SK-N-SH (cell line): Measurements from ENCODE around the gene DYNC1H1. TPM values are rescaled to one million over a fixed set of nuclear protein-coding genes. Genes with fewer than 3 reads are reported as not detected.

Source experiments
- CTCF ChIA-PET: fragments of 300-600, 350-600 bp; formaldehyde crosslinking; extraction: SDS; loops from one replicate; lab custom pipeline; 2021; lab: Yijun Ruan, JAX
- POLR2A ChIA-PET: fragments of 350-600 bp; sonication (Branson Sonifier 250); formaldehyde crosslinking; extraction: SDS; loops from one replicate; lab custom pipeline; 2020; ENCODE audit warnings: antibody characterized with exemption, inconsistent platforms; lab: Yijun Ruan, JAX
- DNase-seq: peaks from one replicate; pipeline ENCODE4 v3.0.0; 2012
- H2AFZ ChIP-seq: fragments of 200-600 bp; sonication (generic); 2 replicates; pipeline ENCODE4 v1.8.1; 2016; ENCODE audit warnings: antibody characterized with exemption, mild to moderate bottlenecking, low read depth
- H3F3A ChIP-seq: fragments of 200-600 bp; sonication (generic); replicated peaks from 2 replicates; pipeline ENCODE3; 2016; ENCODE audit warnings: antibody characterized with exemption, mild to moderate bottlenecking; ENCODE audit not compliant: insufficient read depth
- H3K27ac ChIP-seq, 2 experiments: fragments of 200-500 bp in 1 of 2; fragments of 200-600 bp in 1 of 2; sonication (Bioruptor generic) in 1 of 2; sonication (generic), shearing (Covaris generic) in 1 of 2; 2 replicates each; pipeline versions ENCODE4 v1.5.1 to v1.6.1; 2014 to 2016; ENCODE audit warnings: low read depth in 2 of 2, inconsistent platforms in 1 of 2, low read length in 1 of 2, mild to moderate bottlenecking in 1 of 2, mixed read lengths in 1 of 2
- H3K27me3 ChIP-seq: fragments of 200-600 bp; sonication (generic), shearing (Covaris generic); 2 replicates; pipeline ENCODE4 v1.6.1; 2016; ENCODE audit warnings: mixed run types; ENCODE audit not compliant: insufficient read depth
- H3K36me3 ChIP-seq, 2 experiments: fragments of 200-500 bp in 1 of 2; fragments of 200-600 bp in 1 of 2; sonication (Bioruptor generic) in 1 of 2; sonication (generic) in 1 of 2; replicated peaks in 1 of 2; 2 replicates each; pipeline versions ENCODE3 to v1.5.1; 2014 to 2016; ENCODE audit warnings: low read length in 1 of 2, mild to moderate bottlenecking in 1 of 2; ENCODE audit not compliant: insufficient read depth in 2 of 2, control insufficient read depth in 1 of 2
- H3K4me1 ChIP-seq, 2 experiments: fragments of 200-500 bp in 1 of 2; fragments of 200-600 bp in 1 of 2; sonication (Bioruptor generic) in 1 of 2; sonication (generic), shearing (Covaris generic) in 1 of 2; 2 replicates each; pipeline versions ENCODE4 v1.5.1 to v1.6.1; 2014 to 2016; ENCODE audit warnings: low read depth in 1 of 2, low read length in 1 of 2, mixed run types in 1 of 2; ENCODE audit not compliant: insufficient read depth in 2 of 2, control insufficient read depth in 1 of 2
- H3K4me2 ChIP-seq: fragments of 200-600 bp; sonication (generic), shearing (Covaris generic); 2 replicates; pipeline ENCODE4 v1.6.1; 2017; ENCODE audit warnings: mixed run types
- H3K4me3 ChIP-seq, 2 experiments: fragments of 200-500 bp in 1 of 2; fragments of 200-600 bp in 1 of 2; sonication (Bioruptor generic) in 1 of 2; sonication (generic), shearing (Covaris generic) in 1 of 2; 2 replicates each; pipeline versions ENCODE4 v1.5.1 to v1.8.1; 2014 to 2016; ENCODE audit warnings: low read depth in 2 of 2, inconsistent platforms in 1 of 2, low read length in 1 of 2, mild to moderate bottlenecking in 1 of 2, mixed read lengths in 1 of 2, moderate library complexity in 1 of 2
- H3K79me2 ChIP-seq: fragments of 200-600 bp; sonication (generic); 2 replicates; pipeline ENCODE4 v1.8.1; 2017; ENCODE audit warnings: mild to moderate bottlenecking; ENCODE audit not compliant: insufficient read depth
- H3K9ac ChIP-seq: fragments of 200-600 bp; sonication (generic); 2 replicates; pipeline ENCODE4 v1.6.1; 2017; ENCODE audit warnings: mixed run types
- H3K9me2 ChIP-seq: fragments of 200-600 bp; sonication (generic); 2 replicates; pipeline ENCODE4 v1.6.1; 2017; ENCODE audit warnings: mixed run types
- H3K9me3 ChIP-seq: fragments of 200-600 bp; sonication (generic); 2 replicates; pipeline ENCODE4 v1.6.1; 2017; ENCODE audit warnings: mixed run types, mild to moderate bottlenecking, moderate library complexity
- H4K20me1 ChIP-seq: fragments of 200-600 bp; sonication (generic); 2 replicates; pipeline ENCODE4 v1.6.1; 2017; ENCODE audit warnings: mild to moderate bottlenecking, mixed run types; ENCODE audit not compliant: insufficient read depth
- ELF1 ChIP-seq: IDR thresholded peaks from 2 replicates; pipeline ENCODE4 v1.4.0; 2012
- FOXJ3 ChIP-seq: sonication (generic); formaldehyde crosslinking; IDR thresholded peaks from 2 replicates; pipeline ENCODE4 v1.5.1; 2020; ENCODE audit warnings: mild to moderate bottlenecking, missing genetic modification reagents
- FOXM1 ChIP-seq: IDR thresholded peaks from 2 replicates; pipeline ENCODE4 v1.4.0; 2012; ENCODE audit warnings: low read depth, mild to moderate bottlenecking
- GATA2 ChIP-seq: sonication (generic); formaldehyde crosslinking; IDR thresholded peaks from 2 replicates; pipeline ENCODE4 v1.5.0; 2020; ENCODE audit warnings: mild to moderate bottlenecking, missing genetic modification reagents
- JUND ChIP-seq: IDR thresholded peaks from 2 replicates; pipeline ENCODE4 v1.4.0; 2012
- MXI1 ChIP-seq: IDR thresholded peaks from 2 replicates; pipeline ENCODE4 v1.6.1; 2012; ENCODE audit warnings: mild to moderate bottlenecking, low read depth, low read length, improper control_type of control experiment
- NRF1 ChIP-seq: IDR thresholded peaks from 2 replicates; pipeline ENCODE4 v1.6.1; 2012; ENCODE audit warnings: low read depth, mild to moderate bottlenecking, low read length
- POLR2AphosphoS5 ChIP-seq: IDR thresholded peaks from 2 replicates; pipeline ENCODE4 v1.6.1; 2012; ENCODE audit warnings: low read depth, low read length
- RAD21 ChIP-seq: IDR thresholded peaks from 2 replicates; pipeline ENCODE4 v1.6.1; 2012; ENCODE audit warnings: mild to moderate bottlenecking, low read length
- RFX5 ChIP-seq: IDR thresholded peaks from 2 replicates; pipeline ENCODE4 v1.6.1; 2012; ENCODE audit warnings: mild to moderate bottlenecking, improper control_type of control experiment, low read length
- SMC3 ChIP-seq: IDR thresholded peaks from 2 replicates; pipeline ENCODE4 v1.6.1; 2012; ENCODE audit warnings: low read depth, low read length, improper control_type of control experiment
- TAF1 ChIP-seq: IDR thresholded peaks from 2 replicates; pipeline ENCODE4 v1.6.1; 2012; ENCODE audit warnings: low read depth, mild to moderate bottlenecking, low read length, moderate library complexity, borderline replicate concordance
- TEAD4 ChIP-seq: IDR thresholded peaks from 2 replicates; pipeline ENCODE4 v1.4.0; 2012; ENCODE audit warnings: mild to moderate bottlenecking, borderline replicate concordance; ENCODE audit not compliant: insufficient read depth
- WGBS: methylation state at CpG from one replicate; pipeline ENCODE4 v1.1.6; 2017; ENCODE audit warnings: low lambda C conversion rate; 5-methylcytosine and 5-hydroxymethylcytosine counted together
- polyA plus RNA-seq, 3 experiments: library from polyadenylated mRNA; depleted of rRNA; stranded (reverse); fragments of >200 nt; gene quantifications; 2 replicates each; pipeline ENCODE4 v1.2.3, GENCODE V29; 2012
- TF ChIP-seq, protein P1 (sequence below): IDR thresholded peaks from 2 replicates; pipeline ENCODE4; 2012
- TF ChIP-seq, protein P2 (sequence below): IDR thresholded peaks from 2 replicates; pipeline ENCODE4 v1.4.0; 2012; ENCODE audit warnings: low read depth, borderline replicate concordance
- TF ChIP-seq, protein P3 (sequence below): fragments of 150-350 bp; IDR thresholded peaks from 2 replicates; pipeline ENCODE4 v1.6.1; 2016; ENCODE audit warnings: mild to moderate bottlenecking, low read depth, low read length
- TF ChIP-seq, protein P4 (sequence below): IDR thresholded peaks from 2 replicates; pipeline ENCODE4 v1.4.0; 2012; ENCODE audit warnings: low read depth
- TF ChIP-seq, protein P5 (sequence below): IDR thresholded peaks from 2 replicates; pipeline ENCODE4 v1.6.1; 2012; ENCODE audit warnings: mild to moderate bottlenecking, low read depth, low read length, moderate library complexity

The DYNC1H1 gene
- polyA plus RNA-seq, 1 of the 3 experiments (the other 2 are of a cell fraction) = 140 TPM

DNA sequence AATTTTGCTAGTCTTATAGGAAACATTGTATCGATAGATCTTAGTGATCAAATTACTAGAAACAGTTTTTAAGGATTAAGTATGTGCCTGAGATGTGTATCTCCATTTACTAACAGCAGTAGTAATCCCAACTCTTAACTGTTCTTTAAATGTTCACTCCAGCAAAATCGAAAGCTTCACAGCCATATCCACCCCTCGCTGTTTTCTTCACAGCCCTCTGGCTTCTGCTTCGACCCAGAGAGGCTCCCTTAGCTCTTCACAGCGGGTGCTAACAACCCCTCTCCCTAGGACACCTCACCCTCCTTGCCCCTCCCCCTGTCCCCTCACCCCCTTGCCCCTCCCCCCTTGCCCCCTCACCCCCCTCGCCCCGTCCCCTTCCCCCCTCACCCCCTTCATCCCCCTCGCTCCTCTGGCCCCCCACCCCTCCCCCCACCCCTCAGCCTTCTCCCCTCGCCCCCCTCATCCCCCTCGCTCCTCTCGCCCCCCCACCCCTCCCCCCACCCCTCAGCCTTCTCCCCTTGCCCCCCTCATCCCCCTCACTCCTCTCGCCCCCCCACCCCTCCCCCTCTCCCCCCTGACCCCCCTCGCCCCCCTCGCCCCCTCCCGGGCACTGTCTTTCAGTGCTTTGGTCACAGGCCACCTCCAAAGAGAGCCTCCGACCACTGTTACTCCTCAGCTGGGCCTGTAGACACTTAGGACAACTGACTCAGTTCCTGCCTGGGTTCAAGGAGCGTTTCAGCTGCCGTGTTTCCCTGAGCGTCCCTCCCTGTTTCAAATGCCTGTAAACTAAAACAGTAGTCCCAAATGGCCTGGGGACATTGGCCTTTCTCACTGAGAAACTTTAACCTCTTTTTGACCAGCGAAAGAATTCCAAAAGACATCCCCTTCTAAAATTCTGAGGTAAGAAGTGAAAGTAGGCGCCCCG is 46.0 kb upstream of the DYNC1H1 start:
- Histone ChIP-seq H4K20me1 (no peaks in the 10 kb centered on the region), H3K27me3 (no peaks in the 10 kb centered on the region), H3K9me2 (no peaks in the 10 kb centered on the region), H3K9me3 (no peaks in the 10 kb centered on the region), H3K36me3 (peaks cover 18 to 28% of the 10 kb centered on the region in 2 experiments), H3K4me1 (no peaks in the 10 kb centered on the region), H3F3A (peaks cover 4% of the 10 kb centered on the region)
- POLR2A ChIA-PET = no interaction called here
- peak; percentile 55 for DNase-seq
- CTCF ChIA-PET = interaction anchor here (1.1 to 2.5 kb wide), 2 partner anchors 148 to 178 kb away, joined by 3 to 6 read pairs; no protein-coding TSS in a partner anchor
- TF ChIP-seq ELF1 (no peak), RAD21 (no peak), TAF1 (no peak)
- TF ChIP-seq, protein P1, sequence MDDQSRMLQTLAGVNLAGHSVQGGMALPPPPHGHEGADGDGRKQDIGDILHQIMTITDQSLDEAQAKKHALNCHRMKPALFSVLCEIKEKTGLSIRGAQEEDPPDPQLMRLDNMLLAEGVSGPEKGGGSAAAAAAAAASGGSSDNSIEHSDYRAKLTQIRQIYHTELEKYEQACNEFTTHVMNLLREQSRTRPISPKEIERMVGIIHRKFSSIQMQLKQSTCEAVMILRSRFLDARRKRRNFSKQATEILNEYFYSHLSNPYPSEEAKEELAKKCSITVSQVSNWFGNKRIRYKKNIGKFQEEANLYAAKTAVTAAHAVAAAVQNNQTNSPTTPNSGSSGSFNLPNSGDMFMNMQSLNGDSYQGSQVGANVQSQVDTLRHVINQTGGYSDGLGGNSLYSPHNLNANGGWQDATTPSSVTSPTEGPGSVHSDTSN = no peak
- TF ChIP-seq, all 33 proteins: peak for 0
- Histone ChIP-seq H2AFZ (no peak overlapping the region), H3K4me3 (no peak overlapping the region), H3K4me2 (no peak overlapping the region), H3K79me2 (no peaks in the 10 kb centered on the region), H3K9ac (no peak overlapping the region), H3K27ac (no peak overlapping the region)
- WGBS = 90% methylated on average over 22 of the region's 22 CpGs

DNA sequence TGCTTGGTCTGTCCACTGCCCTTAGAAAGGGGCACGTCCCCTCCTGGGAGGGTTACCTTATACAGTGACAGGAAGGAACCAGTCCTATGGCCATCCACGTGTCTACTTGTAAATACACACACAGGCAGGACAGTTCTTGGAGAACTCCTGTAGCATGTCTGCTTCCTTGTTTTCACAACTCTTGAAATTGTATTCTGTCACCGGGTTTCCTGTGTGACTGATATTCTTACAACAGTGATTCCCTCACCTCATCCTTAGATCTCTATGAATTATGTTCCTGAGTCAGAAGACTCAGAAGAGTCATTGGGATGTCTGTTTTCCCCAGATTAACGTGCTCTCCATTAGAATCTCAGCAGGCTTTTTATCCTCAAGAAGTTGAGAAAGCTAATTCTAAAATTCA is 44.1 kb upstream of the DYNC1H1 start:
- CTCF ChIA-PET = no interaction called here
- no peaks in the 10 kb centered on the region for H3K9me2 ChIP-seq
- H3K4me3 ChIP-seq = no peak overlapping the region
- H3K36me3 ChIP-seq = peaks cover 16 to 25% of the 10 kb centered on the region in 2 experiments
- no peak for DNase-seq
- no peak overlapping the region for H3K4me2 ChIP-seq
- H2AFZ ChIP-seq = no peak overlapping the region
- no peaks in the 10 kb centered on the region for H4K20me1 ChIP-seq
- H3K9ac ChIP-seq = no peak overlapping the region
- POLR2A ChIA-PET = no interaction called here
- 93% methylated on average over 4 of the region's 4 CpGs for WGBS
- no peaks in the 10 kb centered on the region for H3K9me3 ChIP-seq
- peaks cover 8% of the 10 kb centered on the region for H3F3A ChIP-seq
- no peak overlapping the region; a peak in 1 of 4 replicates for H3K27ac ChIP-seq
- H3K79me2 ChIP-seq = no peaks in the 10 kb centered on the region
- H3K27me3 ChIP-seq = no peaks in the 10 kb centered on the region
- no peaks in the 10 kb centered on the region for H3K4me1 ChIP-seq
- no peak for TF ChIP-seq RFX5
- no peak for TF ChIP-seq FOXJ3 (CRISPR knock-in tag)
- no peak for TF ChIP-seq POLR2AphosphoS5
- no peak for TF ChIP-seq FOXM1
- TF ChIP-seq, protein P2, sequence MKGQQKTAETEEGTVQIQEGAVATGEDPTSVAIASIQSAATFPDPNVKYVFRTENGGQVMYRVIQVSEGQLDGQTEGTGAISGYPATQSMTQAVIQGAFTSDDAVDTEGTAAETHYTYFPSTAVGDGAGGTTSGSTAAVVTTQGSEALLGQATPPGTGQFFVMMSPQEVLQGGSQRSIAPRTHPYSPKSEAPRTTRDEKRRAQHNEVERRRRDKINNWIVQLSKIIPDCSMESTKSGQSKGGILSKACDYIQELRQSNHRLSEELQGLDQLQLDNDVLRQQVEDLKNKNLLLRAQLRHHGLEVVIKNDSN = no peak
- TF ChIP-seq, protein P3, sequence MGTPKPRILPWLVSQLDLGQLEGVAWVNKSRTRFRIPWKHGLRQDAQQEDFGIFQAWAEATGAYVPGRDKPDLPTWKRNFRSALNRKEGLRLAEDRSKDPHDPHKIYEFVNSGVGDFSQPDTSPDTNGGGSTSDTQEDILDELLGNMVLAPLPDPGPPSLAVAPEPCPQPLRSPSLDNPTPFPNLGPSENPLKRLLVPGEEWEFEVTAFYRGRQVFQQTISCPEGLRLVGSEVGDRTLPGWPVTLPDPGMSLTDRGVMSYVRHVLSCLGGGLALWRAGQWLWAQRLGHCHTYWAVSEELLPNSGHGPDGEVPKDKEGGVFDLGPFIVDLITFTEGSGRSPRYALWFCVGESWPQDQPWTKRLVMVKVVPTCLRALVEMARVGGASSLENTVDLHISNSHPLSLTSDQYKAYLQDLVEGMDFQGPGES = no peak
- TF ChIP-seq NRF1 = no peak
- TF ChIP-seq, protein P4, sequence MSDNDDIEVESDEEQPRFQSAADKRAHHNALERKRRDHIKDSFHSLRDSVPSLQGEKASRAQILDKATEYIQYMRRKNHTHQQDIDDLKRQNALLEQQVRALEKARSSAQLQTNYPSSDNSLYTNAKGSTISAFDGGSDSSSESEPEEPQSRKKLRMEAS = no peak
- TF ChIP-seq, protein P1 = no peak
- TF ChIP-seq TAF1 = no peak
- no peak for TF ChIP-seq SMC3
- TF ChIP-seq GATA2 = no peak
- no peak for TF ChIP-seq TEAD4
- TF ChIP-seq MXI1 = no peak
- no peak for TF ChIP-seq JUND
- TF ChIP-seq, protein P5, sequence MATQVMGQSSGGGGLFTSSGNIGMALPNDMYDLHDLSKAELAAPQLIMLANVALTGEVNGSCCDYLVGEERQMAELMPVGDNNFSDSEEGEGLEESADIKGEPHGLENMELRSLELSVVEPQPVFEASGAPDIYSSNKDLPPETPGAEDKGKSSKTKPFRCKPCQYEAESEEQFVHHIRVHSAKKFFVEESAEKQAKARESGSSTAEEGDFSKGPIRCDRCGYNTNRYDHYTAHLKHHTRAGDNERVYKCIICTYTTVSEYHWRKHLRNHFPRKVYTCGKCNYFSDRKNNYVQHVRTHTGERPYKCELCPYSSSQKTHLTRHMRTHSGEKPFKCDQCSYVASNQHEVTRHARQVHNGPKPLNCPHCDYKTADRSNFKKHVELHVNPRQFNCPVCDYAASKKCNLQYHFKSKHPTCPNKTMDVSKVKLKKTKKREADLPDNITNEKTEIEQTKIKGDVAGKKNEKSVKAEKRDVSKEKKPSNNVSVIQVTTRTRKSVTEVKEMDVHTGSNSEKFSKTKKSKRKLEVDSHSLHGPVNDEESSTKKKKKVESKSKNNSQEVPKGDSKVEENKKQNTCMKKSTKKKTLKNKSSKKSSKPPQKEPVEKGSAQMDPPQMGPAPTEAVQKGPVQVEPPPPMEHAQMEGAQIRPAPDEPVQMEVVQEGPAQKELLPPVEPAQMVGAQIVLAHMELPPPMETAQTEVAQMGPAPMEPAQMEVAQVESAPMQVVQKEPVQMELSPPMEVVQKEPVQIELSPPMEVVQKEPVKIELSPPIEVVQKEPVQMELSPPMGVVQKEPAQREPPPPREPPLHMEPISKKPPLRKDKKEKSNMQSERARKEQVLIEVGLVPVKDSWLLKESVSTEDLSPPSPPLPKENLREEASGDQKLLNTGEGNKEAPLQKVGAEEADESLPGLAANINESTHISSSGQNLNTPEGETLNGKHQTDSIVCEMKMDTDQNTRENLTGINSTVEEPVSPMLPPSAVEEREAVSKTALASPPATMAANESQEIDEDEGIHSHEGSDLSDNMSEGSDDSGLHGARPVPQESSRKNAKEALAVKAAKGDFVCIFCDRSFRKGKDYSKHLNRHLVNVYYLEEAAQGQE = no peak
- TF ChIP-seq ELF1 = no peak
